Stomach (tissue), 4 donors: ENCODE results near the gene THSD1.

Experiments
- CTCF ChIP-seq, 7 experiments: fragments of 450-650 bp in 4 of 7; fragments of 200-600 bp in 3 of 7; sonication (generic) in 3 of 7; IDR thresholded peaks; one replicate each; pipeline ENCODE4 v1.5.1; 2016 to 2019; ENCODE audit warnings: antibody characterized with exemption in 7 of 7, control low read depth in 2 of 7, mild to moderate bottlenecking in 1 of 7
- POLR2A ChIP-seq, 4 donors: fragments of 450-650 bp; IDR thresholded peaks; one replicate each; pipeline ENCODE4 v1.6.1; 2016; ENCODE audit warnings: antibody characterized with exemption in 4 of 4, control low read depth in 2 of 4, mild to moderate bottlenecking in 1 of 4, moderate library complexity in 1 of 4
- POLR2AphosphoS5 ChIP-seq, 3 donors: sonication (generic); formaldehyde crosslinking; IDR thresholded peaks; one replicate each; pipeline ENCODE4 v1.6.1; 2016; ENCODE audit warnings: antibody characterized with exemption in 3 of 3

- no peak for TF ChIP-seq POLR2AphosphoS5 (IDR thresholded peaks at IDR 0.05)
- no peak for TF ChIP-seq CTCF (IDR thresholded peaks at IDR 0.05)
- TF ChIP-seq POLR2A (IDR thresholded peaks at IDR 0.05) = no peak
Measured at GRCh38 chr13:52414963-52415362, 9.0 kb upstream of the THSD1 start.
